ENCODE data around the gene FAM110C.
"Not testable (repeated sequence)": the region's sequence is repeated elsewhere in the genome, so short reads cannot be mapped to it uniquely, and the experiment has no call there.

FAM110C gene

DNA sequence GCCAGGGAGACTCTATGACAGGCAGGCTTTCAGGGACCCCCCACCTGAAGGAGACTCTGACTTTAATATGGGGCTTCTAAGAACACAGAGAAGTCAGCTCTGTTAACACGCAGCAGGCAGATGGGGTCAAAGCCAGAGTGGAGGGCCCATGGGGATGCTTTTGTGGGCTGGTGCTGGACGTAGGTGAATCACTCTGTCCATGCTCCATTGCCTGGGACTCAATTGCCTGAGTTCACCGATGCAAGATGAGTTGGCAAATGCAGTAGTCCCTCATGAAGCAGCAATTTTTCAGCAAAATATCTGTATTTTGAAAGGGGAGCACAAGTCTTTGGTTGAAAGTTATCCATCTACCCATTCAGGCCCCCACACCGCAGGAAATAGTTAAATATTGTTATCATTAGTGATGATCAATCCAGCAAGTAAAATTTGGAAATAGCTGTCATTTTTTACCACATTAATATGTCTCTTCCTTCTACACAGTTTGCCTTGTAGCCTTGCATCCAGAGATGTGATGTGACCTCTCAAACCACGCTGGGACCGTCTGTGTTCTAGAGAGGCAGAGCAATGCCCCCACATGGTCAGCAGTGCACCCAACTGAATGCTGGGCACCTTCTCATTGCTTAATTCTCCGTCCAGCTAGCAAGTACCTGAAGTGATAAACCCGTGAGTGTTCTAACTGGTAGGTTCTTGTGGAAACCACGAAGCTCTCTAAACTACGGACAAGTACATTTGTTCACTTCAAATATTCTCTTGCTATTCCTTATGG, 34.8 kb upstream of the FAM110C start:
- no peak for TF ChIP-seq CTCF (IDR thresholded peaks at IDR 0.05; ENCODE audit: insufficient read depth, low read length, poor library complexity, severe bottlenecking)
- no peak for DNase-seq (ENCODE audit: extremely low read depth, insufficient read length)
- Histone ChIP-seq H3K36me3 (ENCODE audit: control insufficient read depth, insufficient read depth, low read length) (no peaks in the 10 kb centered on the region), H3K27me3 (replicated peaks; ENCODE audit: control insufficient read depth, insufficient read depth, low read length) (no peaks in the 10 kb centered on the region), H3K4me3 (replicated peaks; ENCODE audit: low read depth, low read length) (no peak overlapping the region)

- TF ChIP-seq CTCF (IDR thresholded peaks at IDR 0.05; ENCODE audit: insufficient read depth, low read length, poor library complexity, severe bottlenecking), result no peak
- H3K27me3 ChIP-seq (replicated peaks; ENCODE audit: control insufficient read depth, insufficient read depth, low read length), result no peaks in the 10 kb centered on the region
- H3K36me3 ChIP-seq (ENCODE audit: control insufficient read depth, insufficient read depth, low read length), result no peaks in the 10 kb centered on the region
- no peak for DNase-seq (ENCODE audit: extremely low read depth, insufficient read length)
- H3K4me3 ChIP-seq (replicated peaks; ENCODE audit: low read depth, low read length), result no peak overlapping the region
Observed at GRCh38 chr2:80378-80777, 34.1 kb upstream of the FAM110C start.

GRCh38 chr2:71309-72035, 25.2 kb upstream of the FAM110C start:
- TF ChIP-seq CTCF (IDR thresholded peaks at IDR 0.05; ENCODE audit: insufficient read depth, low read length, poor library complexity, severe bottlenecking), result no peak
- H3K27me3 ChIP-seq (replicated peaks; ENCODE audit: control insufficient read depth, insufficient read depth, low read length), result no peaks in the 10 kb centered on the region
- no peaks in the 10 kb centered on the region for H3K36me3 ChIP-seq (ENCODE audit: control insufficient read depth, insufficient read depth, low read length)
- no peak overlapping the region for H3K4me3 ChIP-seq (replicated peaks; ENCODE audit: low read depth, low read length)
- no peak for DNase-seq (ENCODE audit: extremely low read depth, insufficient read length)

DNA sequence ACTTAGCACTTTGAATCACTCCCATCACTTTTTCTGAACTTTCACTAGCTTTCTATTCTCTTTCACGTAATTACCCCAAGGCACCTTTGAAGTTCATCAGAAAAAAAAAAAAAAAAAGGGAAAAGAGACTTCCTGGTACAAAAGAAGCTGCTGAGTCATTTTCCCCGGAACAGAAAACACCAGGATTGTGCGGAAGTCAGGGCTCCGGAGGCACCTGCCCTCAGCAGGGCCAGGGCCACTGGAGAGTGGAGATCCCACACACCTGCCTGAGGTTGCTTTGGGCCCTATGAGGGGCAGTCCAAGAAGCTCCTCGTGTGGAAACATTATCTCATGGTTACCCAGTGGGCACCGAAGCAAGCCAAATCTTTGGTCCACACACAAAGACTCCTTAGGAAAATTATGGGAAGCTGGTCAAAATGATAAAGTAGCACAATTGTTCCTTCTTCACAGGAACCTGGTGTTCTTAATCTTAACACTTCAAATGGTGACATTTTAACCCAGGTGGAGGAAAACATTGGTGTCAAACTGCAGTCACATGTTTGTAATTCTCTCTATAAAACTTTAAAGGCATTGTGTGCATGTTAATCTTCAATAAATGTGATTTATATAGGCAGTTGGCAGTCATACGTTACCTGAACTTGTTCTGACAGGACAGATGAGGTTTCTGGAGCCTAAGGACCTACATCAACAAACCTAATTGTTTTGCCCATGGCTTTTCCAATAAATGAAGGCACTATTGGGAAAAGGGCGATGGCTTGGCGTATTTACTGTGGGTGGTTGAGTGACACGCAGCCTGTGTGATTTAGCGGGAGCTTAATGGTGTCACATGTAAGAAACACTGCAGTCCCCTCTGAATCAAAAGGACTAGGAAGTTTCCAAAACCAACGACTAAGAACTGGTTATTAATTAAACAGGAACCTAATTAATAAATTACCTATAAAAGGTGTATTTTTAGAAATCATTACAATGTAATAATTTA, 23.4 kb upstream of the FAM110C start:
- H3K36me3 ChIP-seq (ENCODE audit: control insufficient read depth, insufficient read depth, low read length), result no peaks in the 10 kb centered on the region
- no peaks in the 10 kb centered on the region for H3K27me3 ChIP-seq (replicated peaks; ENCODE audit: control insufficient read depth, insufficient read depth, low read length)
- no peak for TF ChIP-seq CTCF (IDR thresholded peaks at IDR 0.05; ENCODE audit: insufficient read depth, low read length, poor library complexity, severe bottlenecking)
- no peak overlapping the region for H3K4me3 ChIP-seq (replicated peaks; ENCODE audit: low read depth, low read length)
- no peak for DNase-seq (ENCODE audit: extremely low read depth, insufficient read length)

GRCh38 chr2:68637-69036, 22.3 kb upstream of the FAM110C start:
- not testable (repeated sequence) for H3K27me3 ChIP-seq (replicated peaks; ENCODE audit: control insufficient read depth, insufficient read depth, low read length); H3K4me3 ChIP-seq (replicated peaks; ENCODE audit: low read depth, low read length); H3K36me3 ChIP-seq (ENCODE audit: control insufficient read depth, insufficient read depth, low read length); DNase-seq (ENCODE audit: extremely low read depth, insufficient read length)

Measured in GM06990 (cell line).